Measurements from ENCODE around the gene IL36B.

DNA sequence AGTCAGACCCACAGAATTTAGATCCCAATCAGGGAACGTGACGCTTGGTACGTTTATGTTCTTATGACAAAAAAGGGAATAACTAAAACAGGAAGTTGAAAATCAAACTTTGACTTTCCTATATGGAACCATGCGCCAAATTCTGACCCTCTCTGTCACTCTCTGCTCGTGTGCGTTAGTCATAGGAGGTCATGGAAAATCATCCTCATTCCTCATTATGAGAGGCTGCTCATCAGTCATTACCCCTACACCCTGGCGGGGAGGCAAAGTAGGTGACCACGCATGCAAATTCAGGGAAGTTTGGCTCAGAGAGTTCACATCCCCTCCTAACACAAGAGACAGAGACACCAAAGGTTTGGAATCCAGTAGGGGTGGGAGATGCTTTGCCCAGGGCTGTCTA lies 30.6 kb upstream of the IL36B start:
- TF ChIP-seq CTCF (conservative IDR thresholded peaks at IDR 0.05 in 1 of 2, IDR thresholded peaks at IDR 0.05 in 1 of 2; ENCODE audit: extremely low read depth in 1 of 2, insufficient read depth in 1 of 2, low read depth in 1 of 2, low read length in 2 of 2) (no peak), EZH2 (IDR thresholded peaks at IDR 0.05; ENCODE audit: borderline replicate concordance, low read length) (no peak)
